Gastroesophageal sphincter (tissue), 3 donors: ENCODE measurements around the gene TFB1M.
"Not testable (repeated sequence)": the region's sequence is repeated elsewhere in the genome, so short reads cannot be mapped to it uniquely, and the experiment has no call there.

Source experiments
- EP300 ChIP-seq: sonication (generic); formaldehyde crosslinking; IDR thresholded peaks from one replicate; pipeline ENCODE4 v1.6.1; 2017; ENCODE audit warnings: antibody characterized with exemption, mild to moderate bottlenecking
- POLR2A ChIP-seq, 2 donors: fragments of 450-650 bp; IDR thresholded peaks; one replicate each; pipeline ENCODE4 v1.6.1; 2017; ENCODE audit warnings: antibody characterized with exemption in 2 of 2, mild to moderate bottlenecking in 2 of 2, moderate library complexity in 1 of 2
- TF ChIP-seq, protein P1 (sequence below), 4 experiments: fragments of 200-600 bp in 2 of 4; fragments of 450-650 bp in 2 of 4; sonication (generic) in 1 of 4; IDR thresholded peaks; one replicate each; pipeline ENCODE4 v1.5.1; 2017 to 2019; ENCODE audit warnings: antibody characterized with exemption in 4 of 4, mild to moderate bottlenecking in 2 of 4, moderate library complexity in 2 of 4

DNA sequence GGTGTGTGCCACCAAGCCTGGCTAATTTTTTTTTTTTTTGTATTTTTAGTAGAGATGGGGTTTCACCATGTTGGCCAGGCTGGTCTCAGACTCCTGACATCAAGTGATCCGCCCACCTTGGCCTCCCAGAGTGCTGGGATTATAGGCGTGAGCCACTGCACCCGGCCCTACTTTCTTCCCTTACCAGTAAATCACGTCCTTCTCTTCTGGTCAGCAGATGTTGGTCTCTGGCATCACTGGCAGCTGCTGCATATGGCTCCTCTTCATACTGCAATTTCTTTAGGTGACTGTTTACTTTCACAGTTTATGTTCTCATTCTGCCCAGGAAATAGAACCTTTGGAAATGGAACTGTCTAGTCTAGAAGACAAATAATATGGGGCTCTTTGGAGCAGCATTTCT is 83.3 kb downstream of the TFB1M start:
- TF ChIP-seq EP300; POLR2A (IDR thresholded peaks at IDR 0.05): not testable (repeated sequence)
- TF ChIP-seq, protein P1, sequence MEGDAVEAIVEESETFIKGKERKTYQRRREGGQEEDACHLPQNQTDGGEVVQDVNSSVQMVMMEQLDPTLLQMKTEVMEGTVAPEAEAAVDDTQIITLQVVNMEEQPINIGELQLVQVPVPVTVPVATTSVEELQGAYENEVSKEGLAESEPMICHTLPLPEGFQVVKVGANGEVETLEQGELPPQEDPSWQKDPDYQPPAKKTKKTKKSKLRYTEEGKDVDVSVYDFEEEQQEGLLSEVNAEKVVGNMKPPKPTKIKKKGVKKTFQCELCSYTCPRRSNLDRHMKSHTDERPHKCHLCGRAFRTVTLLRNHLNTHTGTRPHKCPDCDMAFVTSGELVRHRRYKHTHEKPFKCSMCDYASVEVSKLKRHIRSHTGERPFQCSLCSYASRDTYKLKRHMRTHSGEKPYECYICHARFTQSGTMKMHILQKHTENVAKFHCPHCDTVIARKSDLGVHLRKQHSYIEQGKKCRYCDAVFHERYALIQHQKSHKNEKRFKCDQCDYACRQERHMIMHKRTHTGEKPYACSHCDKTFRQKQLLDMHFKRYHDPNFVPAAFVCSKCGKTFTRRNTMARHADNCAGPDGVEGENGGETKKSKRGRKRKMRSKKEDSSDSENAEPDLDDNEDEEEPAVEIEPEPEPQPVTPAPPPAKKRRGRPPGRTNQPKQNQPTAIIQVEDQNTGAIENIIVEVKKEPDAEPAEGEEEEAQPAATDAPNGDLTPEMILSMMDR (IDR thresholded peaks at IDR 0.05) = not testable (repeated sequence)
